Myocyte (in vitro differentiated cells): ENCODE results near the gene CBL. TPM values are rescaled to one million over a fixed set of nuclear protein-coding genes. Genes with fewer than 3 reads are reported as not detected.
"Not testable (repeated sequence)": the region's sequence is repeated elsewhere in the genome, so short reads cannot be mapped to it uniquely, and the experiment has no call there.

Experiments used
- DNase-seq: peaks from one replicate; pipeline ENCODE4 v3.0.0-alpha.2; 2012; ENCODE audit warnings: low read depth
- total RNA-seq: library from RNA; depleted of rRNA; stranded (reverse); fragments of >200 nt; gene quantifications from 2 replicates; pipeline ENCODE4 v1.2.3, GENCODE V29; 2014

CBL gene
- total RNA-seq, 1 donor from 2014 or later, result 8.2 TPM

DNA sequence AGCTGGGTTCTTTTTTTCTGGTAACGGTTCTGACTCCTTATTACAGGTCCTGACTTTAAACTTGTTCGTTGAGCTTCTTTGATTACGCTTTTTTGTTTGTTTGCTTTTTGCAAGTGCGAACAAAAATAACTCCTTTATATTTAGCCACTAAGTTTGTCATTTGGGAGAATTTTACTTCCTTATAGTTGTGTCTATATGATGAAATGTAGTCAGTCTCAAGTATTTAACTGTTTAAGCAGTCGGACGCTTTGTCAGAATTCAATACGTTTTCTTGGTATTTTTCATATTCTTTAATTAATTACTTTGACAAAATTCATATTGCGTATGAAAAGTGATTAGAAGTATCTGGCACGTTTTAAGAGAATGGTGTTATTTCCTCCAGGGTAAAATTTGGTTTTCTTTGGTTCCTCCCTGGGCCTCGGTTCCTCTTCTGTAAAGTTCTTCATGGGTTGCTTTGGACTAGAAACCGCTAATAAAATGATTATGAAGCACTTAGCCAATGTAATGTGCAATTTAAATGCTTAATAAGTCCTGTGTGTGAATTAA lies 1.3 kb downstream of the CBL start:
- DNase-seq, result no peak

GRCh38 chr11:119209186-119209585 lies 3.0 kb downstream of the CBL start:
- no peak for DNase-seq

DNA sequence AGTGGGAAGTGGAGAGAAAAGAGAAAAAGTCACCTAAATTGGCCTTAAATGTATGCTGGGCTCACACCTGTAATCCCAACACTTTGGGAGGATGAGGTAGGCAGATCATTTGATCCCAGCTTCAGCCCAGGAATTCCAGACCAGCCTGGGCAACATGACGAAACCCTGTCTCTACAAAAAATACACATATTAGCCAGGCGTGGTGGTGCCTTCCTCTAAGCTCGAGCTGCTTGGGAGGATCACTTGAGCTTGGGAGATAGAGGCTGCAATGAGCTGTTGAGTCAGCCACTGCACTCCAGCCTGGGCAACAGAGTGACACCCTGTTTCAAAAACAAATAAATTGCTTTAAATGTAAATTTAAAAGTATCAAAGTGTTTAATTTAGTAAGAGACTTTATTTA lies 3.9 kb downstream of the CBL start:
- DNase-seq, result no peak

DNA sequence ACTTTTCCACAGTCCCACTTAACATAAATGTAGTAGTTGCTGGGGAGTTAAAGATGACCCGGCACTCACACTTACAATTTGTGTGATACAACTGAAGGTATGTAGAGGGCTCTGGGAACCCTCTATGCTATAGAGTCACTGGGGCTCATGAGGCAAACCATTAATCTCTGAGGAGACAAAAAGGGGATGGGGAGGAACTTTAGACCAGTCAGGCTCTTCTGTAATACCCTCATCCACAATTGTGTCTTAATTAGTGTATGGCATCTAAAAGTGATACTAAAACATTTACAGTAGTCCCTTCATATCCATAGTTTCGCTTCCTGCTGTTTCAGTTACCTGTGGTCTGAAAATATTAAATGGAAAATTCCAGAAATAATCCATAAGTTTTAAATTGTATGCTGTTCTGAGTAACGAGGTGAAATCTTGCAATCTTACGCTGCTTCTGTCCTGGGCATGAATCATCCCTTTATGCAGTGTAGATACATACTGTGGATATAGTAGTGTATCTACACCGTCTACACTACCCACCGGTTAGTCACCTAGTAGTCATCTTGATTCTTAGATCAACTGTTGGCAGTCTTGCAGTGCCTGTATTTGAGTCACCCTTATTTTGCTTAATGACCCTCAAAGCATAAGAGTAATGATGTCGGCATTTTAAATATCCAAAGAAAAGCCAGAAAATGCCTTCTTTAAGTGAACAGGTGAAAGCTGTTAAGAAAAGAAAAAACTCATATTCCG lies 12.2 kb downstream of the CBL start:
- DNase-seq, result no peak

DNA sequence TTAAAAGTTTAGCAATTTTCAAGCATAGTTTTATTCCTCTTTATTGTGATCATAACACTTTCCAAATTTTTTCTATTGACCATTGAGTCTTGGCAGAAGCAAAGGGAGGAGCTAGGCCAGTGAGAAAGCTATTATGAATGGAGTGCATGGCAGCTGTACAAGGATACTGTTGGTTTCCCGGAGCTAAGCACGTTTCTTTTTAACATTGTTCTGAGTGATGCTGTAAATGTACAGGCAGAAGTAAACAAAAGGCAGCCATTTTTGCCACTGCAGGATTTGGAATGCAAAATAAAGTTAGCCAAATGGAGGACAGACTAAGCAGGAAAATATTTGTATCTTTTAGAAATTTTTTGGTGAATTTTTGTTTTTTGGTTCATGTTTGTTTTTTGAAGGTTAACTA lies 16.2 kb downstream of the CBL start:
- peak; percentile 45 for DNase-seq

GRCh38 chr11:119222891-119223290 lies 16.8 kb downstream of the CBL start:
- DNase-seq, result no peak

GRCh38 chr11:119223856-119224255 lies 17.7 kb downstream of the CBL start:
- no peak for DNase-seq

DNA sequence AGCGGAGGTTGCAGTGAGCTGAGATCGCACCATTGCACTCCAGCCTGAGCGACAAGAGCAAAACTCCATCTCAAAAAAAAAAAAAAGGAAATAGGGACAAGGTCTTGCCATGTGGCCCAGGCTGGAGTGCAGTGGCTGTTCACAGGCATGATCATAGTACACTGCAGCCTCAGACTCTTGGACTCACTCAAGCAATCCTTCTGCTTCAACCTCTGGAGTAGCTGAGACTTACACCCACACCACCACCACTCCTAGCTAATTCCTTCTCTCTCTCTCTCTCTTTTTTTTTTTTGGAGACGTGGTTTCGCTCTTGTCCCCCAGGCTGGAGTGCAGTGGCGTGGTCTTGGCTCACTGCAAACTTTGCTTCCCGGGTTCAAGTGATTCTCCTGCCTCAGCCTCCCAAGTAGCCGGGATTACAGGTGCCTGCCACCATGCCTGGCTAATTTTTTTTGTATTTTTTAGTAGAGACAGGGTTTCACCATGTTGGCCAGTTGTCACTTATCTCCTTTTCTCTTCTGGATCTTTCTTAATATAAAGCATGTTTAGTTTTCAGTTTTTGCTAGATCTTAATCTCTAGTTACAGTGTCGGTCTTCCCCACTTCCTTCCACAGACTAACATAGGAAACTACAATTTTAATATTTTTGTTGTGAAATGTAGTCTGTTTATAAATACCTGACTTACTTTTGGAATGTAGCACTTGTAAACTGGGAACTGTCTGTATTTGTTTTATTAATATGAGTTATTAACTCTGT lies 22.6 kb downstream of the CBL start:
- DNase-seq, result not testable (repeated sequence)

DNA sequence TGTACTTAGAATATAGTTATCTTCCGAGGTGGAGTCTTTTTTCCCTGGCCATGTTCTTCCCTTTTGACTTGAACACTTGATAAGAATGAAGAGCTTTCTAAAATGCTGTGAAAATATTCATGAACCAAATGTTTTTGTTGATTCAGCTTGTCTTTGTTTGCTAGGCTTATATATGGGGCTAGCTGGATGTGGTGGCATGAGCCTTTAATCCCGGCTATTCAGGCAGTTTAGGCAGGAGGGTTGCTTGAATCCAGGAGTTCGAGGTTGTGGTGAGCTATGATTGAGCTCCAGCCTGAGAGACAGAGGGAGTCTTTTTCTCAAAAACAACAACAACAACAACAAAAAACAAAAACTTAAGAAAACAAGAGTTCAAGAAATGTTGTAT lies 23.1 kb downstream of the CBL start:
- DNase-seq, result no peak

DNA sequence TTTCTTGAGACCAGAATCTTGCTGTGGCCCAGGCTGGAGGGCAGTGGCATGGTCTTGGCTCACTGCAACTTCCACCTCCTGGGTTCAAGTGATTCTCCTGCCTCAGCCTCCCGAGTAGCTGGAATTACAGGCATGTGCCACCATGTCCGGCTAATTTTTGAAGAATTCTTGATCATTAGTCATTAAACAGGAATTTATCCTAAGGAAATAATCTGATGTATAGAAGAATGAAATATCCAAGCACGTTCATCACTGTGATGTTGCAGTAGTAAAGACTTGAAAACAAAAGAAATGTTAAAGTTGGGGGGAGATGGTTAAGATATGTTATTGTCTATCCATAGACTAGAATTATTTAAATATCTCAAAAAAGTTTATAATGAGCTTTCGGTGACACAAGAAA lies 23.6 kb downstream of the CBL start:
- DNase-seq, result no peak

DNA sequence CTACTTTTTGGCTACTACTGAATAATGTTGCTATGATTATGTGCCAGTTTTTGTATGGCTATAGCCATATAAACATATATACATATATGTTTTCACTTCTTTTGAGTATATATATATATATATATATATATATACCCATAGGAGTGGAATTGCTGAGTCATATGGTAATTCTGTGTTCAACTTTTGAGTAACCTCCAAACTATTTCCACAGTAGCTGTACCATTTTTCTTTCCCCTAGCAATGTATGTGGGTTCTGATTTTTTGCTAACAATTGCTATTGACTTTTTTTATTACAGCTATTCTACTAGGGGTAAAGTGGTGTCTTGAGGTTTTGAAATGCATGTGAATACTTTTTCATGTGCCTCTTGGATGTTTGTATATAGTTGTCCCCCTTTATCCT lies 30.4 kb downstream of the CBL start:
- no peak for DNase-seq

- DNase-seq, result no peak
Observed at GRCh38 chr11:119236891-119237290, 30.8 kb downstream of the CBL start.

- no peak for DNase-seq
Observed at GRCh38 chr11:119237515-119237914, 31.4 kb downstream of the CBL start.

DNA sequence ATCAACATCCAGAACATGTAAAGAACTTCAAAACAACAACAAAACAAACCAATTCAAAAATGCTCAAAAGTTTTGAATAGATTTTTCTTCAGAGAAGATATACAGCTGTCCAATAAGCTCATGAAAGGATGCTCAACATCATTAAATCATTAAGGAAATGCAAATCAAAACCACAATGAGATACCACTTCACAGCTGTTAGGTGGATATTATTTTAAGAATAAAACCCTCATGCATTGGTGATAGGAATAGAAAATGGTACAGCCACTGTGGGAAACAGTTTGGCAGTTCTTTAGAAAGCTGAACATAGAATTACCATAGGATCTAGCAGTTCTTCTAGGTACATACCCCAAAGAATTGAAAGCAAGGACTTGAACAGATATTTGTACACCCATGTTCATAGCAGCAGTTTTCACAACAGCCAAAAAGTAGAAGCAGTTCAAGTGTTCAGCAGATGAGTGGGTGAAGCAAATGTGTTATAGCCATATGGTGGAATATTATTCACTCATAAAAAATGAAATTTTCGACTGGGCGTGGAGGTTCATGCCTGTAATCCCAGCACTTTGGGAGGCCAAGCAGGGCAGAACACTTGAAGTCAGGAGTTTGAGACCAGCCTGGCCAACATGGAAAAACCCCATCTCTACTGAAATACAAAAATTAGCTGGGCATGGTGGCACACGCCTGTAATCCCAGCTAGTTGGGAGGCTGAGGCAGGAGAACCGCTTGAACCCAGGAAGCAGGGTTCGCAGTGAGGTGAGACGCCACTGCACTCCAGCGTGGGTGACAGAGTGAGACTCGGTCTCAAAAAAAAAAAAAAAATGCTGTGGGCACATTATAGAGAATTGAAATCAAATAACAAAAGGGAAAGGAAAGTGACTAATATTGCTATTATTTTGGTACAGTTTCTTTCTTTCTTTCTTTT lies 42.9 kb downstream of the CBL start:
- DNase-seq, result peak; percentile 48

GRCh38 chr11:119249671-119250010 lies 43.5 kb downstream of the CBL start:
- DNase-seq, result no peak

GRCh38 chr11:119251114-119251513 lies 45.0 kb downstream of the CBL start:
- no peak for DNase-seq

DNA sequence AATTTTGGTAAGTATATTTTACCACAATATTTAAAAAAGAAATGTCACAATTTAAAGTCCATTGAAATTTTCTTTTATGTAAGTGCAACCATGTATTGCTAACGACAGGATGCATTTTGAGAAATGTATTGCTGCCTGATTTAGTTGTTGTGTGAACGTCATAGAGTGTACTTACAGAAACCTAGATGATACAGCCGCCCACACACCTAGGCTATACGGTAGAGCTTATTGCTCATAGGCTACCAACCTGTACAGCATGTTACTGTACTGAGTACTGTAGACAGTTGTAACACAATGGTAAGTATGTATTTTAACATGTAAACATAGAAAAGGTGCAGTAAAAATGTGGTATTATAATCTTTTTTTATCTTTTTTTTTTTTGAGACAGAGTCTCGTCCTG lies 48.1 kb downstream of the CBL start:
- DNase-seq, result no peak

GRCh38 chr11:119258180-119258579 lies 52.0 kb downstream of the CBL start:
- DNase-seq, result no peak

DNA sequence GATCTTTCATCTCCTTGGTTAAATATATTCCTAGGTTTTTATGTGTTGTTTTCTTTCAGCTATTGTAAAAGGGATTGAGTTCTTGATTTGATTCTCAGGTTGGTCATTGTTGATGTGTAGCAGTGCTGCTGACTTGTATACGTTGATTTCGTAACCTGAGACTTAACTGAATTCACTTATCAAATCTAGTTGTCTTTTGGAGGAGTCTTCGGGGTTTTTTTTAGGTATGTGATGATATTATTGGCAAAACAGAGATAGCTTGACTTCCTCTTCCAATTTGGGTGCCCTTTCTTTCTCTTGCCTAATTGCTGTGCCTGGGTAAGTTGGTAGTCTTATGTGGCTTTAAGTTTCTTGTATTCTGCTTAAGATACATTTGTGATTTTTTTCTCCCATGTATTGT lies 52.8 kb downstream of the CBL start:
- no peak for DNase-seq

DNA sequence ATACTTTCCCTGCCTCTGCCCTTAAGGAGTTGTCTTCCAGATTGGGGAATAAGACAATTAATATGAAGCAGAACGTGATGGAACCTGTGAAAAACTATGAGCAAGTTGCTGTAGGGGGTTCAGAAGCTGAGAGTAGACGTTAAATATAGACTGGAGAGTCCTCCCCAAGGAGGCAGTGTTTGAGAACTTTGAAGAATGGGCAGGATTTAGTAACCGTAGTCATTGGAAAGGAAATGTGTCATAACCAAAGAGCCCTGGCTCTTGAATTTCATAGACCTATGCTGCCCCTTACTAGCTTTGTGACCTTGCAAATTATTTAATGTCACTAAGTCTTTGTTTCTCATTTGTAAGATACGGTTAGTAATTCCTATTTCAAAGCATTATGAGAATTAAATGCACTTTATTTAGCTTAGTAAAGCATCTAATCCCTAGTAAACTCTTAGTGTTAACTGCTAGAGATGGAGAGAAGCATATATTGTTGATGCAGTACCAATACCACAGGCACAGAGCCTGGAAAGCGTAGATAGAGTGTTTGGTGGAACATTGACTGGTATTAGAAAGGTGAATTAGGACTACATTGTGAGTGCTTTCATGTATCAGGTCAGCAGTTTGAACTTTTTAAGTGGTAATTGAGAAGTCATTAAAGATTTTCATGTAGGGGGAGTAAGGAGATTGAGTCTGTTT lies 56.7 kb downstream of the CBL start:
- DNase-seq, result peak; percentile 48

DNA sequence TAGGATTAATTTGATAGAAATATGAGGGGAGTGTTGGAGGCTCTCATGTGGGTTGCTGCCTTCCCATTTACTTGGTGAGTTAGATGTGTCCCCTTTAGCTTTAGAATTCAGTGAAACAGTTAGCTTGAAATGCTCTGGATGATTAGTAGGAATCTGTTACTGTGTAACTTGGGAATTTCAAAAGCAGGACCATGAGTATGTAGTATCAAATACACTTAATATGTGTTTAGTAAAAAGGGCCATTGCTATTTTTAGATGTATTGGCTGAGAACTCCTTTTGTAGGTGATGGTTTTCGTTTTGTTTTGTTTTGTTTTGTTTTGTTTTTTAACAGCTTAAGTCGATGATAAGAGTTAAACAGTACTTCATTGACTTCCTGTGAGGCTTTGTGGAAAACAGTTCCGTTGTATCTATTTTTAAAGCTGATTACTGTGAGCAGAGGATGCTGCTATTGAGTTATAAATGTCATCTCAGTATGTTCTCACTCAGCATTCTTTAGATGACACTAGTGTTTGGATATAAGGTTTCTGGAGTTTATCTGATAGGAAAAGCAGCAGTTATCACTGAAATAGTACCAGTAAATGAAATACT lies 57.3 kb downstream of the CBL start:
- peak; percentile 46 for DNase-seq
